Measurements from ENCODE around the gene XCL2.
"Not testable (repeated sequence)": the region's sequence is repeated elsewhere in the genome, so short reads cannot be mapped to it uniquely, and the experiment has no call there.

XCL2 gene

GRCh38 chr1:168553680-168554553 lies 10.1 kb upstream of the XCL2 start:
- Histone ChIP-seq H3K27ac (no peak overlapping the region), H3K9me3 (ENCODE audit: low read depth, low read length) (no peaks in the 10 kb centered on the region), H3K9ac (ENCODE audit: insufficient read length) (no peak overlapping the region), H3K4me3 (no peak overlapping the region), H3K36me3 (ENCODE audit: insufficient read depth, low read length) (no peaks in the 10 kb centered on the region)
- DNase-seq (ENCODE audit: low read depth, low spot score) = no peak
- TF ChIP-seq FOXP2 (optimal IDR thresholded peaks at IDR 0.05; ENCODE audit: control extremely low read depth, extremely low read length, insufficient read depth) (no peak), EZH2 (IDR thresholded peaks at IDR 0.05) (no peak), POLR2AphosphoS5 (IDR thresholded peaks at IDR 0.05; ENCODE audit: borderline replicate concordance, low read depth, low read length) (no peak)

- no peak for TF ChIP-seq POLR2AphosphoS5 (IDR thresholded peaks at IDR 0.05; ENCODE audit: borderline replicate concordance, low read depth, low read length)
- no peak for TF ChIP-seq FOXP2 (optimal IDR thresholded peaks at IDR 0.05; ENCODE audit: control extremely low read depth, extremely low read length, insufficient read depth)
- no peak for TF ChIP-seq EZH2 (IDR thresholded peaks at IDR 0.05)
- DNase-seq (ENCODE audit: low read depth, low spot score) = no peak
- Histone ChIP-seq H3K36me3 (ENCODE audit: insufficient read depth, low read length) (no peaks in the 10 kb centered on the region), H3K9me3 (ENCODE audit: low read depth, low read length) (no peaks in the 10 kb centered on the region), H3K27ac (no peak overlapping the region), H3K4me3 (no peak overlapping the region), H3K9ac (ENCODE audit: insufficient read length) (no peak overlapping the region)
Observed at GRCh38 chr1:168552961-168553360, 9.2 kb upstream of the XCL2 start.

GRCh38 chr1:168551688-168552087 lies 7.9 kb upstream of the XCL2 start:
- no peak for DNase-seq (ENCODE audit: low read depth, low spot score)
- no peak overlapping the region for H3K9ac ChIP-seq (ENCODE audit: insufficient read length)

GRCh38 chr1:168550971-168551370 lies 7.2 kb upstream of the XCL2 start:
- no peak overlapping the region for H3K4me3 ChIP-seq
- no peak for DNase-seq (ENCODE audit: low read depth, low spot score)
- TF ChIP-seq POLR2AphosphoS5 (IDR thresholded peaks at IDR 0.05; ENCODE audit: borderline replicate concordance, low read depth, low read length) (no peak), FOXP2 (optimal IDR thresholded peaks at IDR 0.05; ENCODE audit: control extremely low read depth, extremely low read length, insufficient read depth) (no peak), EZH2 (IDR thresholded peaks at IDR 0.05) (no peak)
- H3K27ac ChIP-seq = no peak overlapping the region
- H3K9me3 ChIP-seq (ENCODE audit: low read depth, low read length) = no peaks in the 10 kb centered on the region
- no peaks in the 10 kb centered on the region for H3K36me3 ChIP-seq (ENCODE audit: insufficient read depth, low read length)
- no peak overlapping the region for H3K9ac ChIP-seq (ENCODE audit: insufficient read length)

More at GRCh38 chr1:168551688-168552087, 7.9 kb upstream of the XCL2 start:
- TF ChIP-seq FOXP2 (optimal IDR thresholded peaks at IDR 0.05; ENCODE audit: control extremely low read depth, extremely low read length, insufficient read depth) (no peak), POLR2AphosphoS5 (IDR thresholded peaks at IDR 0.05; ENCODE audit: borderline replicate concordance, low read depth, low read length) (no peak), EZH2 (IDR thresholded peaks at IDR 0.05) (no peak)
- Histone ChIP-seq H3K36me3 (ENCODE audit: insufficient read depth, low read length) (no peaks in the 10 kb centered on the region), H3K27ac (no peak overlapping the region), H3K9me3 (ENCODE audit: low read depth, low read length) (no peaks in the 10 kb centered on the region), H3K4me3 (no peak overlapping the region)

GRCh38 chr1:168546553-168546895 lies 2.7 kb upstream of the XCL2 start:
- not testable (repeated sequence) for H3K27ac ChIP-seq; DNase-seq (ENCODE audit: low read depth, low spot score); H3K9me3 ChIP-seq (ENCODE audit: low read depth, low read length); H3K36me3 ChIP-seq (ENCODE audit: insufficient read depth, low read length); H3K4me3 ChIP-seq; H3K9ac ChIP-seq (ENCODE audit: insufficient read length)

GRCh38 chr1:168545678-168546552 lies 2.1 kb upstream of the XCL2 start:
- not testable (repeated sequence) for H3K36me3 ChIP-seq (ENCODE audit: insufficient read depth, low read length); H3K9ac ChIP-seq (ENCODE audit: insufficient read length); H3K4me3 ChIP-seq; H3K27ac ChIP-seq; DNase-seq (ENCODE audit: low read depth, low spot score); H3K9me3 ChIP-seq (ENCODE audit: low read depth, low read length)

GRCh38 chr1:168542978-168543377 lies 819 bp downstream of the XCL2 start:
- not testable (repeated sequence) for H3K9ac ChIP-seq (ENCODE audit: insufficient read length); H3K27ac ChIP-seq; DNase-seq (ENCODE audit: low read depth, low spot score); H3K9me3 ChIP-seq (ENCODE audit: low read depth, low read length); H3K36me3 ChIP-seq (ENCODE audit: insufficient read depth, low read length); H3K4me3 ChIP-seq

- H3K9ac ChIP-seq (ENCODE audit: insufficient read length); H3K9me3 ChIP-seq (ENCODE audit: low read depth, low read length); H3K27ac ChIP-seq; H3K36me3 ChIP-seq (ENCODE audit: insufficient read depth, low read length); DNase-seq (ENCODE audit: low read depth, low spot score); H3K4me3 ChIP-seq: not testable (repeated sequence)
Observed at GRCh38 chr1:168540798-168541197, 3.0 kb downstream of the XCL2 start.

GRCh38 chr1:168535536-168535935 lies 8.3 kb downstream of the XCL2 start:
- no peak overlapping the region for H3K9ac ChIP-seq (ENCODE audit: insufficient read length)
- no peaks in the 10 kb centered on the region for H3K9me3 ChIP-seq (ENCODE audit: low read depth, low read length)
- H3K36me3 ChIP-seq (ENCODE audit: insufficient read depth, low read length) = no peaks in the 10 kb centered on the region
- no peak overlapping the region for H3K27ac ChIP-seq
- H3K4me3 ChIP-seq = no peak overlapping the region
- no peak for DNase-seq (ENCODE audit: low read depth, low spot score)
- TF ChIP-seq FOXP2 (optimal IDR thresholded peaks at IDR 0.05; ENCODE audit: control extremely low read depth, extremely low read length, insufficient read depth) (no peak), EZH2 (IDR thresholded peaks at IDR 0.05) (no peak), POLR2AphosphoS5 (IDR thresholded peaks at IDR 0.05; ENCODE audit: borderline replicate concordance, low read depth, low read length) (no peak)
